ENCODE measurements around the gene RBP2.
"Not testable (repeated sequence)": the region's sequence is repeated elsewhere in the genome, so short reads cannot be mapped to it uniquely, and the experiment has no call there.

The RBP2 gene

GRCh38 chr3:139444446-139444845 lies 31.9 kb downstream of the RBP2 start:
- DNase-seq (ENCODE audit: low read depth in 1 of 2, low spot score in 1 of 2): no peak

DNA sequence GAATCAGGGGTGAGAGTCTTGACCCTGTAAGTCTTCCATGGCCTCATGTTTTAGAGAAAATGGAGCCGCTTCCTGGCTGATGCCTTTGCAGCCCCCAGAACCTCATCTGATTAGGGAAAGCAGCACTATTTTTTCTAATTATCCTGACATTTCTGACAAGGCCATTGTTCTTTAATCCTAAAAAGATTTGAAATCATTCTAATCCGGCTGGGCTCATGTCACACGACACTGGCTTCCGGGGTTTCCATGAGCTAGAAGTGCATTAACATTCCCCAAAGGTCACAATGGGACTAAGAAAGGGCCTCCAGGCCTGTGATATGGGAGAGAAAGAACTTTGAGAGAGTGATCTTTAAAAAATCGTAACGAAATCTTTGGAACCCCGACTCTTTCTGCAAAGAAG lies 33.1 kb downstream of the RBP2 start:
- no peak for DNase-seq (ENCODE audit: low read depth in 1 of 2, low spot score in 1 of 2)

DNA sequence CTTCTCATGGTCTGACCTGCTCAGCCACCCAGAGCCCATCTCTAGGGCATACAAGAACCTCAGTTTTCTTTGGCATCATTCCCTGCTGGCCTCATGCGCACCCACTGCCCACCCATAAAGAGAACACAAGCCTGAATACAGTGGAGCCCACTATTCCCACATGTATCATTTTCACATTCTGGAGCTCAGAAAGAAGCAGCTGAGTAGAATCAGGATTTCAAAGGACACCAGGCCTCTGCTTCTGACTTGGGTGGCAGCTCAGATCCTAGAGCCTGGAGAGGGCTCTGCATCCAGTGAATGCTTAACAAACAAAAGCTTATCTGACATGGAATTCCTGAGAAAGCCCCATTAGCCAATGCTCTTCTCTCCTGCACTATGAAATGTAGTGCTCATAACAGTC lies 34.7 kb downstream of the RBP2 start:
- DNase-seq (ENCODE audit: low read depth in 1 of 2, low spot score in 1 of 2): no peak

DNA sequence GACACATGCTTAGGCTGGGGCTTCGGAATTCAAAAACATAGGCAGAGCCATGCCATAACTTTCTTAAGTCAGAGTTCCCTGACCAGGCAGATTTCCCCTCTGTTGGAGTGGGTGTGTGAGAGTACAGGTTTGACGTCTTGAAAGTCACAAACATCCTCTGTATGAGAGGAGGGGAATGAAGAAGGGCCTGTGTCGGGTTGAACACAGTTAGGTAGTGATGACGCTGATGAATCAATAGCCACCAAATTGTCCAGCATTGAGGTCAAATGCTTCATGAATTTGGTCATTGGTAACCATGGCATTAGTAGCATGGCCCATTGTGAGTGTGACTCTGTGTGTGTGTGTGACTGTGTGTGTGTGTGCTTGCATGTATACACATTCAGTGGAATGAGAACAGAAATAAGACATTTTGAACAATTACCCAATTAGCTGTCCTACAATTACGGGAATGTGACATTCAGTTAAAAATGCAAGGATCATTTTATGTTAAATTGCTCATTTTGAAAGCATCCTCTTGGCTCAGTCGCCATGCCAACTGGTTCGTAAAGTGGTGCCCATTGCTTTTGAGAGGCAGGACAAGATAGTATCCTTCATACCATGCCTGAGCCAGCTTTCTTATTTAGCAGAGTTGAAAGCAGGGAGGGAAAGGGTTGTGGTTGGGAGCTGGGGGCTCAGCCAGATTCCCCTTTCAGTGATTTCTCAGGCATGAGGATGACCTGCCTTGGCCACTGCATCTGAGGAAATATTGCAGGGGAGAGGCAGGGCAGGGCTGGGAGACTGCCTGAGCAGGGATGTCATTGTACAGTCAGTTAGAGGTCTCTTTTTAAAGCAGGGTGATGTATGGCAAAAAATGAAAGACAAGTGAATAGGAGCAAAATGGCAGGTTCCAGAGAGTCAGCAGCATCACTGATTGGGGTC lies 35.4 kb downstream of the RBP2 start:
- no peak for DNase-seq (ENCODE audit: low read depth in 1 of 2, low spot score in 1 of 2)

DNA sequence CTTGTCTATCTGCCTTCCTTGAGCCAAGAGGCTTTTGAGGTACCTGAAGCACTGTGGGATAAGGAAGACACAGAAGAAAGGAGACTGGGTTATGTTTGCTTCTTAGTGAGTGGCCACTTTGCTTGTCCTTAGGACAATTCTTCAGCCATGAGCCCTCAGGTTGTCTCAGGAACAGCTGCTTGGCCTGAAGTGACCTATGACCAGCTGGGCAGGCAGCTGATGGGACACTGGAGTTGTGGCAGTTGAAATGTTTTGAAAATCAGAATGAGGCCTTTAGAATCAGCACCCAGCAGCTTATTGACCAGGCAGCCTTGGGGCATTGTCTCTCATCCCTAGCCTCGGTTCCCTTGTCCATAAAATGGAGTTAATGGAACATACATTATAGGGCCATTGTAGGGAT lies 37.0 kb downstream of the RBP2 start:
- DNase-seq (ENCODE audit: low read depth in 1 of 2, low spot score in 1 of 2): no peak

DNA sequence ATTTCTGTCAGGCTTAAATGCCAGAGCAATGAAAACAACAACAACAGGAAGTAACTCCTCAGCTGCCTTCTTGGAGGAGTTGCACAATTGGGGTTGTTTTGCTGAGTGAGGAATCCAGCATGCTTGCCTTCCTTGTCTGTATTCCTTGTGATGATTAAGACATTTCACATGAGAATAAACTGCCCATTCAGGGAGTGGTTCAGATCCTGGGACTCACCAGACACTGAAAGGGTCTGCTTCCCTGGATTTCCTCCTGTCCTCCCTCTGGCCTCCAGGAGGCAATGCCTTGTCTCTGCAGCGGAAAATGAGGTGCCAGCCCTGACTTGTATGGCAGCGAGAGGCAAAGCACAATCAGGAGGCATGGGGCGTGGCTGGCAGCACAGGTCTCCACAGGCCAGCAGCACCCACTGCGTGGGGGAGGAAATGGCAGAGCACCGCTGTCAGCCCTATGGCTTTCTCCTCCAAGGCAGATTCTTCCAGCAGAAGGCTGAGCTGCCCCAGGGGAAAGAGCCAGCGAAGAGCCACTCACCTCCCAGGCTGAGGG lies 41.5 kb downstream of the RBP2 start:
- DNase-seq (ENCODE audit: low read depth in 1 of 2, low spot score in 1 of 2): no peak

DNA sequence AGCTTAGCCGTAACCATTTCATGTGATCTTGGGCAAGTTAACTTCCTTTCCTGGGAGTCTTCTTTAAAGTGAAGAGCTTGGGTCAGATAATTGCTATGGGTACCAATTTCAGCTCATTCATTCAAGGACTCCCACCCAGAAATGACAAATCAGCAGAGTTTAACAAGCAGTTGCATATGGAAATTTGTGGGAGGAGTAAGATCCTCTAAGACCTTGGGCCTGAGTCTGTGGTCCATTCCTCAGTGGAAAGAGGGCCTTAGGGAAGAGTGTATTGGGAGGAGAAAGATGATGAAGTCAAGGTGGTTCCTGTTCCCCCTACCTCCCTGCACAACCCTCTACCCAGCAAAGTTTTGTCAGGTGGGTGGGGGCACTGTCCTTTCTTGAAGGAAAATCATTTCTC lies 42.1 kb downstream of the RBP2 start:
- no peak for DNase-seq (ENCODE audit: low read depth in 1 of 2, low spot score in 1 of 2)

DNA sequence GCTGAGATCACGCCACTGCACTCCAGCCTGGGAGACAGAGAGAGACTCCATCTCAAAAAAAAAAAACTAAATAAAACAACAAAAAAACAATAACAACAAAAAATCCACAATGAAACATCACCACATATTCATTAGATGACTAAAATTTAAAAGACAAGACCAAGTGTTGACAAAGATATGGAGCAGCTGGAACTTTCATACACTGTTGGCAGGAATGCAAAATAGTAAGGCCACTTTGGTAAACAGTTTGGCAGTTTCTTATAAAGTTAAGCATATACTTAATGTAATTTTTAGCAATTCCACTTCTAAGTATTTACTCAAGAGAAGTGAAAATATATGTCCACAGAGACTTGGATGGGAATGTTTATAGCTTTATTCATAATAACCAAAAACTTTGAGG lies 43.2 kb downstream of the RBP2 start:
- DNase-seq (ENCODE audit: low read depth in 1 of 2, low spot score in 1 of 2): no peak

GRCh38 chr3:139430493-139430892 lies 45.8 kb downstream of the RBP2 start:
- no peak for DNase-seq (ENCODE audit: low read depth in 1 of 2, low spot score in 1 of 2)

- no peak for DNase-seq (ENCODE audit: low read depth in 1 of 2, low spot score in 1 of 2)
Observed at GRCh38 chr3:139427283-139428060, 48.8 kb downstream of the RBP2 start.

DNA sequence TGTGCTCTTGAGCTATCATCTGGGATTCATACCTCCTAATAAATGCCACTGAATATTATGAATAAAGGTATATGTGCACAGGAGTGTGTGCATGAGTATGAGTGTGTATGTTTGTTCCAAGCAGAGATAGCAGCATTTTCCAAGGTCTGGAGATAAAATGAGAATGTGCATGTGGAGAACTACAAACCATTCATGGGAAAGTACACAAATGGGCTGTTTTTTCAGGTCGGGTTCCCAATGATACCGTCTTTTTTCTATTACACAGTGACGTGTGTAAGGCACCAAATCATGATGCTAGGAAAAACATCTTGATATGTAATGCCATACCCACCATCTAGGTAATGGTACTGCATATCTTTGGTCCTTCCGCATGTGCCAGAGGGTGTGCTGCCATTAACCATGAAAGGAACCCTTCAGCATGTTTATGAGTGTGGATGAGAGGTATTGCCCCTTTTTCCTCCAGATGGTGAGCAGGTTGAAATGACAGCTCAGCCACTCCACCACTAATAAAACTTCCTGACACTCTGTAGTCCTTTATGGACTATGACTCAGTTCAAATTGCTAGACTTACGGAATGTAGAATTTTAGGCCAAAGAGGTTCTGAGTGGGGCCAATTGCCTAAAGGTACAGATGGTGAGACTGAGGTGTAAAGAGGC lies 50.4 kb downstream of the RBP2 start:
- no peak for DNase-seq (ENCODE audit: low read depth in 1 of 2, low spot score in 1 of 2)

- DNase-seq (ENCODE audit: low read depth in 1 of 2, low spot score in 1 of 2): no peak
Observed at GRCh38 chr3:139423232-139423631, 53.1 kb downstream of the RBP2 start.

DNA sequence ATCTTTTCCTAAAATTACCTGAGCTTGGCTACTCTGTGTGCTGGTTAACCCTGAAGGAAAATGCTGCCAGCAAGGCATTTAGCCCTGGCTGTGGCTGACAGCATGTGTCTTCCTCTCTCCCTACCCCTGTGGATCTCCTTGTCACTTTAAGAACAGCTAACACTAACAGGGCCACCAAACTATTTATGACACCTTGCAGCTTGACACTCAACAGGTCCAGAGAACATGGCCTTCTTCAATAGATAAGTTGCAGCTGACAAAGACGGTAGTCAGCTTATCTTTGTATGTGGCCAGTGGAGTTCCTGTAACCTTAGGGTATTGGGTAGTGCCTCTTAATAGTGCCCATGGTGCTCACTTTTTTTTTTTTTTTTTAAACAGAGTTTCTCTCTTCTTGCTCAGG lies 54.9 kb downstream of the RBP2 start:
- no peak for DNase-seq (ENCODE audit: low read depth in 1 of 2, low spot score in 1 of 2)

GRCh38 chr3:139421040-139421439 lies 55.3 kb downstream of the RBP2 start:
- DNase-seq (ENCODE audit: low read depth in 1 of 2, low spot score in 1 of 2): no peak

DNA sequence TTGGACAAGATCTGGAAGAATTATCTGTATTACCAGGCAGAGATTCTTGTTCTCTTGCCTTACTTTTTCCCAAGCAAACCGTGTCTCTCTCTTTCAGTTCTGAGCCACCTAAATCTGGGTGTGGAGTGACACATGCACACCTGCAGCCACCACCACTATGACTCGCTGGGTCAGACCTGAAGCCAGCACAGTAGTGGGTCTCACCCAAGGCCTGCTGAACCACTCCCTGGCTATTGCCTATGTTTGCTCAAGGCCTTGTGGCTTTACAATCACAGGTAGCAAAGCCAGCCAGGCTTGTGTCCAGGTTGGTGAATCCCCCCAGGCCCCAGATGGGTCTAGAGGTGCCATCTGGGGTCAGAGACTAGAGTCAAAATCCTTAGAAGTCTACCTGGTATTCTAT lies 58.2 kb downstream of the RBP2 start:
- no peak for DNase-seq (ENCODE audit: low read depth in 1 of 2, low spot score in 1 of 2)

DNA sequence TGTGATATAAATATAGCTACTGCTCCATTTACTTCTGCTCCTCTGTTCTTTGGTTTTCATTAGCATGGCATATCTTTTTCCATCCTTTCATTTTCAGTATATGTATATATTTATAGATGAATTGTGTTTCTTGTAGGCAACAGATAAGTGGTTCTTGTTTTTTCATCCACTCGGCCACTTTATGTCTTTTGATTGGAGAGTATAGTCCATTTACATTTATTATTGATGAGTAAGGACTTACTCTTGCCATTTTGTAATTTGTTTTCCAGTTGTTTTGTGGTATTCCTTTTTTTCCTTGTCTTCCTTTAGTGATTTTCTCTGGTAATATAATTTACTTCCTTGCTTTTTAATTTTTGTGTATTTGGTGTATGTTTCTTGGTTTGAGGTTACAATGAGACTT lies 60.0 kb downstream of the RBP2 start:
- DNase-seq (ENCODE audit: low read depth in 1 of 2, low spot score in 1 of 2): no peak

- DNase-seq (ENCODE audit: low read depth in 1 of 2, low spot score in 1 of 2): no peak
Observed at GRCh38 chr3:139414608-139415224, 61.6 kb downstream of the RBP2 start.

GRCh38 chr3:139412891-139413290 lies 63.4 kb downstream of the RBP2 start:
- DNase-seq (ENCODE audit: low read depth in 1 of 2, low spot score in 1 of 2): not testable (repeated sequence)
